ENCODE measurements around the gene ARSG. TPM values are rescaled to one million over a fixed set of nuclear protein-coding genes. Genes with fewer than 3 reads are reported as not detected.
A peak's percentile ranks its signal among the peaks of the same experiment; 100 is the strongest.

The ARSG gene
- total RNA-seq, 4 donors from 2014 or later = 2.2 to 5.5 (median 3.5) TPM

- 0% methylated on average over 9 of the region's 76 CpGs; no CpG with 5 or more reads in 1 of the 2 donors for WGBS, 2 donors (ENCODE audit: low coverage in 1 of 2)
- peaks cover 0 to 31% (median 0%) of the 10 kb centered on the region in 3 donors for H3K4me1 ChIP-seq
- H3K4me3 ChIP-seq = peak overlapping the region; percentile 36 to 71
- H3K9me3 ChIP-seq = no peaks in the 10 kb centered on the region
- ATAC-seq = peak; percentile 68
- H3K27me3 ChIP-seq = peaks cover 77% of the 10 kb centered on the region
- TF ChIP-seq POLR2AphosphoS5 (IDR thresholded peaks at IDR 0.05) (peak; percentile 17), CTCF (IDR thresholded peaks at IDR 0.05) (no peak), POLR2A (IDR thresholded peaks at IDR 0.05) (peak in 1 of 2 donors; percentile 47)
- peak overlapping the region in 3 of 4 donors; percentile 20 to 67 (median 55) for H3K27ac ChIP-seq
- H3K36me3 ChIP-seq = no peaks in the 10 kb centered on the region
These were observed 767 bp downstream of the ARSG start for GRCh38 chr17:68291836-68292688.

- Histone ChIP-seq H3K27ac (no peak overlapping the region), H3K4me3 (peak overlapping the region in 1 of 2 donors; percentile 71), H3K27me3 (peaks cover 82% of the 10 kb centered on the region)
These were observed 1.4 kb downstream of the ARSG start for GRCh38 chr17:68292689-68293040.

GRCh38 chr17:68293490-68294195, 2.3 kb downstream of the ARSG start:
- H3K36me3 ChIP-seq = no peaks in the 10 kb centered on the region
- peaks cover 87% of the 10 kb centered on the region for H3K27me3 ChIP-seq
- no peak overlapping the region for H3K4me3 ChIP-seq
- peaks cover 0 to 31% (median 0%) of the 10 kb centered on the region in 3 donors for H3K4me1 ChIP-seq
- no peak for TF ChIP-seq POLR2AphosphoS5 (IDR thresholded peaks at IDR 0.05)
- TF ChIP-seq CTCF (IDR thresholded peaks at IDR 0.05) = no peak
- no peak for TF ChIP-seq EP300 (IDR thresholded peaks at IDR 0.05)
- no peak for TF ChIP-seq POLR2A (IDR thresholded peaks at IDR 0.05)
- ATAC-seq = no peak
- WGBS, 2 donors (ENCODE audit: low coverage in 1 of 2) = 90 to 100% methylated on average over 2 to 6 of the region's 6 CpGs
- H3K9me3 ChIP-seq = no peaks in the 10 kb centered on the region
- H3K27ac ChIP-seq = no peak overlapping the region

More at GRCh38 chr17:68292689-68293040, 1.4 kb downstream of the ARSG start:
- Histone ChIP-seq H3K36me3 (no peaks in the 10 kb centered on the region), H3K4me1 (peaks cover 0 to 31% (median 0%) of the 10 kb centered on the region in 3 donors), H3K9me3 (no peaks in the 10 kb centered on the region)
- TF ChIP-seq POLR2A (IDR thresholded peaks at IDR 0.05) = no peak
- TF ChIP-seq POLR2AphosphoS5 (IDR thresholded peaks at IDR 0.05) = no peak
- no peak for TF ChIP-seq EP300 (IDR thresholded peaks at IDR 0.05)
- TF ChIP-seq CTCF (IDR thresholded peaks at IDR 0.05) = no peak
- WGBS, 2 donors (ENCODE audit: low coverage in 1 of 2) = 36 to 64% methylated on average over 5 to 7 of the region's 9 CpGs
- ATAC-seq = no peak

GRCh38 chr17:68294196-68294555, 2.9 kb downstream of the ARSG start:
- H3K4me3 ChIP-seq = no peak overlapping the region
- peaks cover 87% of the 10 kb centered on the region for H3K27me3 ChIP-seq
- TF ChIP-seq POLR2AphosphoS5 (IDR thresholded peaks at IDR 0.05) (no peak), EP300 (IDR thresholded peaks at IDR 0.05) (no peak), POLR2A (IDR thresholded peaks at IDR 0.05) (no peak), CTCF (IDR thresholded peaks at IDR 0.05) (no peak)
- no peak for ATAC-seq
- H3K4me1 ChIP-seq = peaks cover 0 to 31% (median 0%) of the 10 kb centered on the region in 3 donors
- H3K36me3 ChIP-seq = no peaks in the 10 kb centered on the region
- no peak overlapping the region for H3K27ac ChIP-seq
- WGBS, 2 donors (ENCODE audit: low coverage in 1 of 2) = 44% methylated on average over 2 of the region's 3 CpGs; no CpG with 5 or more reads in 1 of the 2 donors
- no peaks in the 10 kb centered on the region for H3K9me3 ChIP-seq

Measured in gastroesophageal sphincter (tissue), 4 donors.